IPS-NIHi7 (cell line): ENCODE results near the gene PIRT.

Experiments
- DNase-seq: peaks from one replicate; pipeline ENCODE4 v3.0.0; 2012; ENCODE audit warnings: mixed read lengths; ENCODE audit errors: extremely low spot score

PIRT gene

GRCh38 chr17:10821770-10822169 is 16.1 kb downstream of the PIRT start:
- DNase-seq = no peak

- DNase-seq = no peak
Observed at GRCh38 chr17:10821054-10821453, 16.8 kb downstream of the PIRT start.

DNA sequence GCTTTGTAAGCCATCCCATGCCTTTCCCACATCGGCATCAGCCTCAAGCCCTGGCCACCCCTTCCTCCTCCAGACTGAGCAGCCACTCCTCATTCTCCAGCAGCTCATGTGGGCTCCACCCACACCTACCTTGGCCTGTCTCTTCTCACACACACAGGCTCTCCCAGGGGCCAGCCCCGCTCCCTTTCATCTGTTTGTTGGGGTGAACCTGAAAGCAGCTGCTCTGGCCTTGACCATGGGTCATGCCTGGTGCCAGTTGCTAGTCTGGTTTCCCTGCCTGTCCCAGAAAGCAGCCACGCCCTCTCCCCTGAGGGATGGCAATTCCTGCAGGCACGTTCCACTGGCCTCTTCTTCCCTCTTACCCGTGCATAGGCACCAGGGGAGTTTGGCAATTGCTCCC is 22.6 kb downstream of the PIRT start:
- DNase-seq = no peak

DNA sequence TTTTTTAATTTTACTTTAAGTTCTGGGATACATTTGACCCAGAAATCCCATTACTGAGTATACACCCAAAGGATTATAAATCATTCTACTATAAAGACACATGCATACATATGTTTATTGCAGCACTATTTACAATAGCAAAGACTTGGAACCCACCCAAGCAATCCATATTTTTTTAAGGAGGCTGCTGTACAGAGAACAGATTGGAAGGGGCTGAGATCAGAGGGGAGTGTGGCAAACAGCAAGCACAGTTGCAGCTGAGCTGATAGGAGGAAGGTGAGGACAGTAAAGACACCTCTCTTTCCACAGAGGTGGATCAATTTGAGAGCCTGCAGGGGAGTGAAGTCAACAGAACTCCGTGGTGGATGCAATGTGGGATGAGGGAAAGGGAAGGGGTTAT is 23.8 kb downstream of the PIRT start:
- DNase-seq = no peak

GRCh38 chr17:10812674-10813073 is 25.2 kb downstream of the PIRT start:
- DNase-seq = no peak

GRCh38 chr17:10809605-10810004 is 28.3 kb downstream of the PIRT start:
- no peak for DNase-seq

DNA sequence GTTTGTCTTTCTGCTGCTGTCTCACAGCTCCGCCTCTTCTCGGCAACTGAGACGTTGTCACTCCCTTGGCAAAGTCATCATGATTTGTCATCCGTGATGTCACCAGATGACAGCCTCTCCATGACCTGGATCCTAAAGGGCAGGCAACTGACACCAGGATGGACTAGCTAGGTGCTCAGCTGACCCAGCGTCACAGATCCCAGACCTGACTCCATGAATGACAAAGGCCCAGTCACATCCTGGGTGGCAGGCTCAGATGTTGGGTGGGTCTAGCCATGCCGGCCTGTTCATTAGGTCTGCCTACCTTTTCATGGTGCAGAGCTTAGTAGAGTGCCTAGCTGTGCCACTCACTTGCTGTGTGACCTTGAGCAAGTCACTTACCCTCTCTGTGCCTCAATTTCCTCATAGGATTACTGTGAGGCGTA is 30.2 kb downstream of the PIRT start:
- no peak for DNase-seq

- DNase-seq = no peak
Observed at GRCh38 chr17:10806545-10807262, 31.2 kb downstream of the PIRT start.

GRCh38 chr17:10805911-10806310 is 32.0 kb downstream of the PIRT start:
- no peak for DNase-seq

DNA sequence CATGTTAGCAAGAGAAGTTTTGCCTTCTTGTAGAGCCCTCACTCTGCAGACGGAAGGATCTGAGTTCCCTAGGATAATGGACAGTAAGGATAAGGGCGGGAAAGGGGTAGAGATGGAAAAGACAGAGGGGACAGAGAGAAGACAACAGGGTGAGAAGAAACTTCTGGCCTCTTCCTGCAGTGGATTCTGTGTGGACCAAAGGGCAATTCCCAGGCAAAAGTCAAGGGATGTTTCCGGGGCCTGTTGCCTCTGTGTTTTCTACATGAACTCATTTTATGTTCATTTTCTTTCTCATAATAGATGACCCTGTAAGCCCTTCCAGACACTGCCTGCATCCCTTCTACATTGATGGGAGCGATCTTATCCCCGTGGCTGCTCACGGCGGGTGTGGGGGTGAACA is 33.3 kb downstream of the PIRT start:
- DNase-seq = no peak

GRCh38 chr17:10803830-10804475 is 33.9 kb downstream of the PIRT start, which contains the start of gene TMEM238L:
TSS of gene TMEM238L (minus strand) at chr17:10804099. CDS start at chr17:10803963, 136 bp downstream.
- DNase-seq = no peak

DNA sequence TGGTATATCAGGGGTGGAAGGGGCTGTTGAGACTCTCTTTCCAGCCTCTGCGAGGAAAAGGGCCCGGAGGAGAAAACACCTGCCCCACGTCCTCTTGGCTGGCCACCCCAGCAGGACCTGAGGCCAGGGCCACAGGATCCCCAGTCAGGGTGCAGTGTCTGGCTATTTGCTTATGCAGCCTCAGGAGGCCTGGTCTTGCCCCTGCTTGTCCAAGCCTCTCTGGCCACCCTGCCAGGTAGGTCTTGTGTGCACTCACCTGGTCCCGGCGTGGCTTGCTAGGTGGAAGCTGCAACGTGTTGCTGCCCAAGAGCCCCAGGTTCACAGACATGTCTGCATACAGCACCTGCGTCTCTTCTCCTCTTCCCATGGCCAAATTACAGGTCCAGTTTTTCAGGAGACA is 34.5 kb downstream of the PIRT start:
- no peak for DNase-seq

- no peak for DNase-seq
Observed at GRCh38 chr17:10802496-10803284, 35.2 kb downstream of the PIRT start.

DNA sequence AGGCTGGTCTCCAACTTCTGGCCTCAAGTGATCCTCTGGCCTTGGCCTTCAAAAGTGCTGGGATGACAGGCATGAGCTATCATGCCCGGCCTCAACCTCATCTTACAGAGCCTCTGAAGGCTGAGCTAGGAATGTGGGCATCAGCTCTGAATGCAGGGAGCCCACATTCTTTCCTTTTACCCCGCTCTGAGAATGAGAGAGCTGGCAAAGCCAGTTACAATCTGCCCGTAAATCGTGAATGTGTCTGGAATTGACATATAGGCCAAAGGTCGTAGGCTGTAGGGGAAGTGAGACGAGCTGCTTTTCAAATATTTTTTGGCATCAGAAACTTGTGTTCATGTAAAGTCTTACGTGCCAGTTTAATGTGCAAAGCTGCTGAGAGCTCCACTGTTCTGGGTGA is 38.5 kb downstream of the PIRT start:
- no peak for DNase-seq

DNA sequence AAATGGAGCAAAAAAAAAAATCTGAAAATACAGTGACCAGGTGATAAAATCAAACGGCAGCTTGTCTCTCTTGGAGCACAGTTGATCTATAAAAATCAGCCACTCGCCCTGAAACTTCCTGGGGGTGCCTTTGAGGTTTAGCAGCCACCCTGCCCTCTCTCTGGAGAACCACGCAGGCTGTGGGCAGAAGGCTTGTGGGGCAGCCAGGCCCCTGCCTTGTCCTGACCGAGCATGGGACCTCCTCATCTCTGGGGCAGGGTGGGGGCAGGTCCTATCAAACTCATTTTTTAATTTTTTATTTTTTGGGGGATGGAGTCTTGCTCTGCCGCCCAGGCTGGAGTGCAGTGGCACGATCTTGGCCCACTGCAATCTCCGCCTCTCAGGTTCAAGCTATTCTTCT is 39.0 kb downstream of the PIRT start:
- no peak for DNase-seq

GRCh38 chr17:10798332-10798749 is 39.5 kb downstream of the PIRT start:
- DNase-seq = no peak

DNA sequence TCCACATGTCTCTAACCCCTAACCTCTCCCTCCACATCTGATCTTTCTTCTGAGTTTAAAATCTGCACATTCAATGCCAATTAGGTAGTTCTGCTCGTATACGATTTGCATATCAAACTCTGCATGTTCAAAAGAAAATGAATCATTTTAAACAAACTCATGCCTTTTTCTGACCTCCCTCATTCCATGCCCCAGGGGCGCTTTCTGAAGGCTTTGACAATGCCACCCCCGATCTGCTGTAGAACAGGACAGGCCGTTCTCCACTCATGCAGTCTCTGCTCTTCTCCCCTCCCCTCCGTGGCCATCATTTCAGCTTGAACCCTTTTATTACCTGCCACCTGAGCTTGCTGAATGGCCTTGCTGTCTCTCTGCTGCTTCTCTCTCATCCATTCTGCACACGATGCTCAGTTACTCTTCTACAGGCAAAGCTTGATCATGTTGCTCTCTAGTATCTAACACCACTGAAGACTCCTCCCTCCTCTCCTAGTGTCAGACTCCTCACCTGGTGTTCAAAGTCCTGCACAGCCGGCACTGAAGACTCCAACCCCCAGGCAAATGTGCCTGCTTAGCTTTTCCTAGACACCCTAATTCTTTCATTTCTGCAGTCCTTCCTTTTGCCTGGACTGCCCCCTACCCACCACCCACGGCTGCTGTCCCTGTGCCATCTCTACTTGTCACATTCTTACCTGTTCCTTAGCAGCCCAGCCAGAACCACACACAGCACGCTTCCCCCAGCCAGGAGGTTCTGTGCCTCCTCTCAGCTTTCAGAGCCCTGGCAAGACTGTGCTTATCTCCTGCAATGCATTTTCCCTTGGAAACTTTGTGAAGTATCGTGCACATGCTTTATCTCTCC is 40.2 kb downstream of the PIRT start:
- no peak for DNase-seq

DNA sequence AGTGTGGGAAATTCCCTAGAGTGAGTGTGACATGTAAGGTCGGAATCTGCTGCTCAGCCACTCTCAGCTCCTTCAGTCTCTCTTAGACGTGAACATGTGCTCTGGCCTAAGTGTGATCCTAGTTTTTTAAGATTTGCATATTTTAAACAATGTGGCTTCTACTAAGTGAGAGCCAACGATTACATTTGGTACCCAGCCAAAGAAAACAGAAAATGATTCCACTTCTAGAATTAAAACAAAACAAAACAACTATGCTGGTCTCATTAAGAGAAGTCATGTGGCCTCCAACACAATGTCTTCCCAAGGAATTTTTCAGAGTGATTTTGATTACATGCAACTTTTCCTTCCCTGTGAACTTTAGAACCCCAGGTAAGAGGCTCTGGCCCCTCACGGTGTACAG is 44.1 kb downstream of the PIRT start:
- no peak for DNase-seq

DNA sequence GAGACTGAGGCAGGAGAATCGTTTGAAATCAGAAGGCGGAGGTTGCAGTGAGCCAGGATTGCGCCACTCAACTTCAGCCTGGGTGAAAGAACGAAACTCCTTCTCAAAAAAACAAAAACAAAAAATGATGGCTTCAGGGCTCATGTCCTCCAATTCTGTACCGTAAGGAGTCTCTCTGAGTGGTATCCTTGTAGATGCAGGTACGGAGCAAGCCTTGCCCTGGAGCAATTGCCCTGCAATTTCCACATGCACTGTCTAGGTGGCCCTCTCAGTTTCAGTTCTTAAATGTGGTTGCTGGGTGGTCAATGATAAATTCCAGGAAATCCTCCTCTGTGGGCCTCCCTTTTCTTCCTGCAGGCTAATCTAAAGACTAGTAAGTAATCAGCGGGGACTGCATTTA is 44.6 kb downstream of the PIRT start:
- no peak for DNase-seq

DNA sequence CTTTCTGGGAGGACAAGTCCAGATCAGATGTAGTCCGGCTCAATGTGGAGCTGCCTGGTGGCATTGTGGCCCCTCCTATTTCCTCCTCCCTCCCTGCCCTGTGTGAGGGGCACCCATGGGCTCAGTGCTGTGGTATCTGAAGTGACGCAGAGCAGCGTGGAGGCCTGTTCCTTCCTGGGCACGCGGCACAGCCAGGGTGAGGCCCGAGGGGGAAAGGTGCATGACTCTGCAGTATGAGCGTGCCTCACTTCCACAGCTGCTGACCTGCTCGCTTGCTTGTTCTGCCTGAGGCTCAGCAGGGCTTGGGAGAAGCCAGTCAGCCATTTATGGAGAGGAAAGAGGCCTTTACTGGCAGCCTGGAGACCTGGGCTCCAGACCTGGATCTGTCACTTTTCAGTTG is 45.7 kb downstream of the PIRT start:
- DNase-seq = no peak

- DNase-seq = no peak
Observed at GRCh38 chr17:10790491-10791401, 47.1 kb downstream of the PIRT start.
